Osteocyte (in vitro differentiated cells): ENCODE data around the gene YWHAQ. TPM values are rescaled to one million over a fixed set of nuclear protein-coding genes. Genes with fewer than 3 reads are reported as not detected.

Source experiments
- DNase-seq: peaks from one replicate; pipeline ENCODE4 v3.0.0; 2021; ENCODE audit warnings: mixed read lengths; ENCODE audit not compliant: unreplicated experiment; ENCODE audit errors: extremely low spot score
- H3K27ac Mint-ChIP-seq: one replicate; pipeline ENCODE4 v1.8.0; 2021; ENCODE audit warnings: mild to moderate bottlenecking, mixed read lengths; ENCODE audit not compliant: unreplicated experiment
- H3K27me3 Mint-ChIP-seq: one replicate; pipeline ENCODE4 v1.8.0; 2021; ENCODE audit warnings: mixed read lengths; ENCODE audit not compliant: unreplicated experiment
- H3K36me3 Mint-ChIP-seq: one replicate; pipeline ENCODE4 v1.8.0; 2021; ENCODE audit warnings: mixed read lengths; ENCODE audit not compliant: unreplicated experiment
- H3K4me1 Mint-ChIP-seq: one replicate; pipeline ENCODE4 v1.8.0; 2021; ENCODE audit warnings: mixed read lengths; ENCODE audit not compliant: unreplicated experiment
- H3K4me3 Mint-ChIP-seq: one replicate; pipeline ENCODE4 v1.8.0; 2021; ENCODE audit warnings: mild to moderate bottlenecking, moderate library complexity, mixed read lengths; ENCODE audit not compliant: unreplicated experiment
- H3K9me3 Mint-ChIP-seq: one replicate; pipeline ENCODE4 v1.8.0; 2021; ENCODE audit warnings: mixed read lengths; ENCODE audit not compliant: unreplicated experiment
- CTCF ChIP-seq: fragments of 200-600 bp; sonication (generic); IDR thresholded peaks from 2 replicates; pipeline ENCODE4 v1.5.0; 2021; ENCODE audit warnings: antibody characterized with exemption, mild to moderate bottlenecking, moderate library complexity
- total RNA-seq: library from RNA; stranded (reverse); gene quantifications from 2 replicates; pipeline ENCODE4 v1.2.1, GENCODE V29; 2021

The YWHAQ gene
- total RNA-seq, 1 donor from 2014 or later, result 296 TPM

- H3K27me3 Mint-ChIP-seq, result no peaks in the 10 kb centered on the region
- peaks cover 47% of the 10 kb centered on the region for H3K4me1 Mint-ChIP-seq
- no peak overlapping the region for H3K4me3 Mint-ChIP-seq
- peak overlapping the region; percentile 10 for H3K27ac Mint-ChIP-seq
- DNase-seq, result no peak
- no peaks in the 10 kb centered on the region for H3K9me3 Mint-ChIP-seq
- no peak for TF ChIP-seq CTCF
- H3K36me3 Mint-ChIP-seq, result no peaks in the 10 kb centered on the region
Measured at GRCh38 chr2:9667826-9668225, 37.0 kb upstream of the YWHAQ start.

DNA sequence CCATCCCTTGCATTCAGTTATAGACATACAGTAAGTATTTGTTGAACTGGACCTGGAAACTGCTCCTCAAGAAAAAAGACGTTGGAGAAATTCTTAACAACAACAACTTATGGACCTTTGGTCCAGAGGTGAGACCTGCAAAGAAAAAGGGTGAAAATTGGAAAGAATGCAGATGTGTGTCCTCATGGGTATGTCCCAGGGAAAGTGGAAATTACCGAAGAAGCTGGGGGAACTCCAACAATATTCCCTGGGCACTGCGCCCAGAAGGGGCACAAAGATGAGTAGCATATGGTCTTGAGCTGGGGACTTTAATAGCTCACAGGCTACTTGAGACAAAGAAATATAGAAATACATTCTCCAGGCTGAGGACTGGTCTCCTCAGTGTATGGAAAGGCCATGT is 35.5 kb upstream of the YWHAQ start:
- no peak for TF ChIP-seq CTCF
- Mint-ChIP-seq H3K36me3 (no peaks in the 10 kb centered on the region), H3K27me3 (no peaks in the 10 kb centered on the region), H3K27ac (peak overlapping the region; percentile 56), H3K4me3 (no peak overlapping the region), H3K9me3 (no peaks in the 10 kb centered on the region), H3K4me1 (peaks cover 47% of the 10 kb centered on the region)
- DNase-seq, result no peak

GRCh38 chr2:9665898-9666297 is 35.1 kb upstream of the YWHAQ start:
- no peak overlapping the region for H3K4me3 Mint-ChIP-seq
- no peaks in the 10 kb centered on the region for H3K36me3 Mint-ChIP-seq
- peak overlapping the region; percentile 56 for H3K27ac Mint-ChIP-seq
- peaks cover 47% of the 10 kb centered on the region for H3K4me1 Mint-ChIP-seq
- H3K9me3 Mint-ChIP-seq, result no peaks in the 10 kb centered on the region
- DNase-seq, result no peak
- no peak for TF ChIP-seq CTCF
- H3K27me3 Mint-ChIP-seq, result no peaks in the 10 kb centered on the region

GRCh38 chr2:9664365-9664764 is 33.6 kb upstream of the YWHAQ start:
- Mint-ChIP-seq H3K4me3 (no peak overlapping the region), H3K27ac (no peak overlapping the region), H3K9me3 (no peaks in the 10 kb centered on the region), H3K27me3 (no peaks in the 10 kb centered on the region), H3K36me3 (no peaks in the 10 kb centered on the region), H3K4me1 (peaks cover 47% of the 10 kb centered on the region)
- DNase-seq, result no peak
- TF ChIP-seq CTCF, result no peak

- Mint-ChIP-seq H3K4me3 (no peak overlapping the region), H3K27me3 (no peaks in the 10 kb centered on the region), H3K9me3 (no peaks in the 10 kb centered on the region), H3K27ac (no peak overlapping the region), H3K4me1 (peaks cover 46% of the 10 kb centered on the region), H3K36me3 (no peaks in the 10 kb centered on the region)
- DNase-seq, result no peak
- TF ChIP-seq CTCF, result no peak
Measured at GRCh38 chr2:9663008-9663879, 32.4 kb upstream of the YWHAQ start.
